Limb (tissue), 2 donors: ENCODE results near the gene ZPR1.
A peak's percentile ranks its signal among the peaks of the same experiment; 100 is the strongest.
"Not testable (repeated sequence)": the region's sequence is repeated elsewhere in the genome, so short reads cannot be mapped to it uniquely, and the experiment has no call there.

Experiments
- DNase-seq, 2 donors: peaks; one replicate each; pipeline ENCODE4 v3.0.0-alpha.2; 2016; ENCODE audit errors: extremely low spot score in 2 of 2

Gene ZPR1

GRCh38 chr11:116787786-116788486 lies at the start of gene ZPR1:
ZPR1 (minus strand) TSS chr11:116788023; CDS start chr11:116787990, 33 bp downstream.
- peak; percentile 82 to 91 for DNase-seq

DNA sequence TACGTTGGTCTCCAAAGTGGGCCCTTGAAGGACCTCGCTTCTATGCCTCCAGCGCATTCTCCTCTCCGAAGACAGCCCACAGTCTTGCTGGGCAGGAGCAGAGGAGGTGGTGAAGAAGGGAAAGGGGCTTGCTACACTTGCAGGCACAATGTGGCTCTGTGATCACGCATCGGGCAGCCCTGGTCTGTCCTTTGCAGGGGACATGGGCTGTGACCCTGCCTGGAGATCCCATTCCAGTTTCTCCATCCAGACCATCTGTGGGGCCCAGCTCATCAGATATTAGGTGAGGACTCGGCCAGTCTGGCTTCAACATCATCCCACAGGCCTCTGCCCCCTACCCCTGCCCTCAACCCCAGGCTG lies 48.8 kb upstream of the ZPR1 start:
- DNase-seq: no peak

- peak; percentile 92 to 93 for DNase-seq
Observed at GRCh38 chr11:116835791-116836631, 48.2 kb upstream of the ZPR1 start.

- DNase-seq: no peak
Observed at GRCh38 chr11:116835042-116835772, 47.4 kb upstream of the ZPR1 start.

DNA sequence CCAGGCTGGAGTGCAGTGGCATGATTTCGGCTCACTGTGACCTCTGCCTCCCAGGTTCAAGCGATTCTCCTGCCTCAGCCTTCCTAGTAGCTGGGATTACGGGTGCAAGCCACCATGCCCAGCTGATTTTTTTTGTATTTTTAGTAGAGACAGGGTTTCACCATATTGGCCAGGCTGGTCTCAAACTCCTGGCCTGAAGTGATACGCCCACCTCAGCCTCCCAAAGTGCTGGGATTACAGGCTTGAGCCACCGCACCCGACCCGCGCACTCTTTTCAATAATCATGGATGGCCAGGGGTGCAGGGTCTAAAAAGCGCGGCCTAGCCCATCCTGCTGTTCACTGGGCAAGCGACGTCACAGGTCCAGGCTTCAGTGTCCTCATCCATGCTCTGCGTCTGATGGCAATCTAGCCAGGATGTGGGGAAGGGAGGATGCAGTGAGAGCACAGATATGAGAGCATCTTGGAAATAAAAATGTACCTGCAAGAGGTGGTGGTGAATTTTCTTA lies 46.8 kb upstream of the ZPR1 start:
- not testable (repeated sequence) for DNase-seq

DNA sequence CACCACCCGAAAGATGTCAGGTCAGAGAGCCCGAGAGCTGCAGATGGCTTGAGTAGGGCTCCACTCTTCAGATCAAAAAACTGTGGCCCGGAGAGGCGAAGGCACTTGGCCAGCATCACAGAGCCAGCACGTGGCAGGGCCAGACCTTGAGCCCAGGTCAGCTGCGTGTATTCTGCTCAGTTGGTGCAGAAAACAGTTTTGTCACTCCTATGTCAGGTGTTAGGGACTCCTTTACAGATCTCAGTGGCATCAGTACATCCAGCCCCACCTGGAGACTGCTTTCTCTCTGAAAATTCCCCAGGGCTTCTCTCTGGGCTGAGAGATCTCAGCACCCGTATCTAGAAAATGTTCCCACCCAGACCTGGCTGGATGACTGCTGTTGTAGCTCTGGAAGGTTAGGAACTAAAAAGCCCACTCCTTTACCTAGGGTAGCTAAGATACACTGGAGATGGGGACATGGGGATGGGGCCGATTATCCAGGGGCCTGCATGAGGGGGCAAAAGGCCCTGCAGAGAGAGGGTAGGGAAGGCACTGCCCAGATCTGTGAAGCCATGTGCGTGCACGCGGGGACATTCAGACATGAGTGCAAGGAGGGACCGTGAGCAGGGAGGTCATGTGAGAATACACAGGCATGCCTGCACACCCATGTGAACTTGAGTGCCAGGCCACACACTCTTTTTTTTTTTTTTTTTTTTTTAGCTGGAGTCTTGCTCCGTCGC lies 46.2 kb upstream of the ZPR1 start:
- no peak for DNase-seq

DNA sequence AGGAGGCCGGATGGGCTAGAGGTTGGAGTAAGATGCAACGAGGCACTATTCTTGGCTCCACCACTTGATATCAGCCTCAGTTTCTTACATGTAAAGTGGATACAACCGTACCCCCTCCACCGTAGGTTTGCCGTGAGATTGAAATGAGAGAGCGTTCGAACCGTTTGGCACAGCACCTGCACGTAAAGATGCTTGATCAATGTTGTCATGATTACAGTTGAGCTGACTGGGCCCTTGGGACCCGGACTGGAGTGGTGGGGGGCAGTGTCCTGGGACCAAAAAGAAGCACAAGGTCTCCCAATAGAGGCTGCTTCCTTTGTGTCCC lies 45.6 kb upstream of the ZPR1 start:
- no peak for DNase-seq

DNA sequence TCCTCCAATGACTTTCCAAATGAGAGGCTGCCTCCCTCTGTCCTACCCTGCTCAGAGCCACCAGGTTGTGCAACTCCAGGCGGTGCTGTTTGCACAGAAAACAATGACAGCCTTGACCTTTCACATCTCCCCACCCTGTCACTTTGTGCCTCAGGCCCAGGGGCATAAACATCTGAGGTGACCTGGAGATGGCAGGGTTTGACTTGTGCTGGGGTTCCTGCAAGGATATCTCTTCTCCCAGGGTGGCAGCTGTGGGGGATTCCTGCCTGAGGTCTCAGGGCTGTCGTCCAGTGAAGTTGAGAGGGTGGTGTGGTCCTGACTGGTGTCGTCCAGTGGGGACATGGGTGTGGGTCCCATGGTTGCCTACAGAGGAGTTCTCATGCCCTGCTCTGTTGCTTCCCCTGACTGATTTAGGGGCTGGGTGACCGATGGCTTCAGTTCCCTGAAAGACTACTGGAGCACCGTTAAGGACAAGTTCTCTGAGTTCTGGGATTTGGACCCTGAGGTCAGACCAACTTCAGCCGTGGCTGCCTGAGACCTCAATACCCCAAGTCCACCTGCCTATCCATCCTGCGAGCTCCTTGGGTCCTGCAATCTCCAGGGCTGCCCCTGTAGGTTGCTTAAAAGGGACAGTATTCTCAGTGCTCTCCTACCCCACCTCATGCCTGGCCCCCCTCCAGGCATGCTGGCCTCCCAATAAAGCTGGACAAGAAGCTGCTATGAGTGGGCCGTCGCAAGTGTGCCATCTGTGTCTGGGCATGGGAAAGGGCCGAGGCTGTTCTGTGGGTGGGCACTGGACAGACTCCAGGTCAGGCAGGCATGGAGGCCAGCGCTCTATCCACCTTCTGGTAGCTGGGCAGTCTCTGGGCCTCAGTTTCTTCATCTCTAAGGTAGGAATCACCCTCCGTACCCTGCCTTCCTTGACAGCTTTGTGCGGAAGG lies 44.8 kb upstream of the ZPR1 start:
- no peak for DNase-seq

- DNase-seq: no peak
Observed at GRCh38 chr11:116831790-116832349, 44.0 kb upstream of the ZPR1 start.

- no peak for DNase-seq
Observed at GRCh38 chr11:116830184-116830912, 42.5 kb upstream of the ZPR1 start.

GRCh38 chr11:116829525-116830183 lies 41.8 kb upstream of the ZPR1 start, which contains the start of gene APOC3:
APOC3 (plus strand) TSS chr11:116829907; CDS start chr11:116830583, 676 bp downstream.
- no peak for DNase-seq

DNA sequence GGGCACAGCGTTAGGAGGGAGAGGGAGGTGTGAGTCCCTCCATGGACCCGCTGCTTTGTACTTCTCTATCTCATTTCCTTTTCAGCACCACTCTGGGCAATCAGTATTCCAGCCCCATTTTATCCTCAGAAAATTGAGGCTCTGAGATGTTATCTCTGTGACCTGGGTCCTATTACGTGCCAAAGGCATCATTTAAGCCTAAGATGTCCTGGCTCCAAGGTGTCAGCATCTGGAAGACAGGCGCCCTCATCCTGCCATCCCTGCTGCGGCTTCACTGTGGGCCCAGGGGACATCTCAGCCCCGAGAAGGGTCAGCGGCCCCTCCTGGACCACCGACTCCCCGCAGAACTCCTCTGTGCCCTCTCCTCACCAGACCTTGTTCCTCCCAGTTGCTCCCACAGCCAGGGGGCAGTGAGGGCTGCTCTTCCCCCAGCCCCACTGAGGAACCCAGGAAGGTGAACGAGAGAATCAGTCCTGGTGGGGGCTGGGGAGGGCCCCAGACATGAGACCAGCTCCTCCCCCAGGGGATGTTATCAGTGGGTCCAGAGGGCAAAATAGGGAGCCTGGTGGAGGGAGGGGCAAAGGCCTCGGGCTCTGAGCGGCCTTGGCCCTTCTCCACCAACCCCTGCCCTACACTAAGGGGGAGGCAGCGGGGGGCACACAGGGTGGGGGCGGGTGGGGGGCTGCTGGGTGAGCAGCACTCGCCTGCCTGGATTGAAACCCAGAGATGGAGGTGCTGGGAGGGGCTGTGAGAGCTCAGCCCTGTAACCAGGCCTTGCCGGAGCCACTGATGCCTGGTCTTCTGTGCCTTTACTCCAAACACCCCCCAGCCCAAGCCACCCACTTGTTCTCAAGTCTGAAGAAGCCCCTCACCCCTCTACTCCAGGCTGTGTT lies 41.1 kb upstream of the ZPR1 start:
- no peak for DNase-seq

GRCh38 chr11:116827461-116827860 lies 39.6 kb upstream of the ZPR1 start:
- DNase-seq: no peak

DNA sequence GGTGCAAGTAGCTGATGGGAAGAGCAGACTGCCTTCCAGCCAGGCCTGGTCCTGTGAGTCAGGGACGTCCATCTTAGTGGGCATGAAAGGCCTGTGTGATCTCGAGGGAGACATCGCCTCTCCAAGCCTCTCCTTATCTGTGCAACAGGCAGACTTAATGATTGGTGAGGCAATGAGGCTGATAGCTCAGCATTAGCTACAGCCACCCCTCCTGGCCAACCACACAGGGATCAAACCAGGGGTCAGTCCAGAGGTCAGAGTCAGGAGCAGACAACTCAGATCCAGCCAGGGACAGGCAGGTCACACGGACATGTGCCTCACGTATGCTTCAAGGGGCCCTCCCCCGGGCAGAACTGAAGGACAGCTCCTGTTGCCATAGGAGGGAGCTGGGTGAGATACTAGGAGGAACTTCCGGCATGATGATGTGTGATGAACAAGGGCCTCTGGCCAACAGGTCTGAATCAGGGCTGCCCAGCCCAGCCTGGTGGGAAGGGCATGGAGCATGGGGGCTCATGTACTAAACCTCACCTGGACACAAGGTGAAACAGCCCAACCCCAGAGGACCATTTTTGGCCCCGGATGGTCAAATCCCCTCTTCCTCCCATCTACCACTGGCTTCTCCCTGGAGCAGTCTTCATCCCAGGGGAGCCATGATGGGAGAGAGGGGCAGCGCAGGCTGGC lies 39.1 kb upstream of the ZPR1 start:
- no peak for DNase-seq

GRCh38 chr11:116825854-116826750 lies 38.3 kb upstream of the ZPR1 start:
- DNase-seq: no peak

DNA sequence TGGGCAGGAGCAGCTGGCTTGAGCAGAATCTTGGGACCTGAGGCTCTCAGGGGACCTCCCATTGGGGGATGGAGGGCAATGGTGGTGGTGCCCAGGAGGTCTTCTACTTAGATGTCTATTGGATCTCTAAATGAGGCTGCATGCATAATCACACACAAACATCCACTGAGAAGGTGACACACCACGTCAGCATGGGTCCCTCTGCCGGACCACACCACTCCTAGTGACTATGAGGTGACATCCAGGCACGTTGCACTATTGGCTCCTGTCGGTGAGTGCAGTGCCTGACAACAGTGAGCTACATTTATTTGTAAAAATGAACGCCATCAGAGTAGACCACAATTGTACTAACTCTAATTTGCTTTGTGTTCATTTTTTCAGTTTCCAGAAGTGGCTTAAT lies 37.6 kb upstream of the ZPR1 start:
- DNase-seq: no peak
